Measurements from ENCODE around the gene CASZ1. TPM values are rescaled to one million over a fixed set of nuclear protein-coding genes. Genes with fewer than 3 reads are reported as not detected.

The CASZ1 gene
- total RNA-seq, 2 donors from 2014 or later, result 44.3 to 50.3 TPM

- DNase-seq (ENCODE audit: low spot score), result no peak
- TF ChIP-seq, protein P1, sequence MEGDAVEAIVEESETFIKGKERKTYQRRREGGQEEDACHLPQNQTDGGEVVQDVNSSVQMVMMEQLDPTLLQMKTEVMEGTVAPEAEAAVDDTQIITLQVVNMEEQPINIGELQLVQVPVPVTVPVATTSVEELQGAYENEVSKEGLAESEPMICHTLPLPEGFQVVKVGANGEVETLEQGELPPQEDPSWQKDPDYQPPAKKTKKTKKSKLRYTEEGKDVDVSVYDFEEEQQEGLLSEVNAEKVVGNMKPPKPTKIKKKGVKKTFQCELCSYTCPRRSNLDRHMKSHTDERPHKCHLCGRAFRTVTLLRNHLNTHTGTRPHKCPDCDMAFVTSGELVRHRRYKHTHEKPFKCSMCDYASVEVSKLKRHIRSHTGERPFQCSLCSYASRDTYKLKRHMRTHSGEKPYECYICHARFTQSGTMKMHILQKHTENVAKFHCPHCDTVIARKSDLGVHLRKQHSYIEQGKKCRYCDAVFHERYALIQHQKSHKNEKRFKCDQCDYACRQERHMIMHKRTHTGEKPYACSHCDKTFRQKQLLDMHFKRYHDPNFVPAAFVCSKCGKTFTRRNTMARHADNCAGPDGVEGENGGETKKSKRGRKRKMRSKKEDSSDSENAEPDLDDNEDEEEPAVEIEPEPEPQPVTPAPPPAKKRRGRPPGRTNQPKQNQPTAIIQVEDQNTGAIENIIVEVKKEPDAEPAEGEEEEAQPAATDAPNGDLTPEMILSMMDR (IDR thresholded peaks at IDR 0.05), result no peak
- no peaks in the 10 kb centered on the region for H3K9me3 ChIP-seq
- H3K27me3 ChIP-seq, result no peaks in the 10 kb centered on the region
- no peak overlapping the region for H3K27ac ChIP-seq
- H3K4me1 ChIP-seq, result peaks cover 0 to 21% of the 10 kb centered on the region in 2 donors
- H3K36me3 ChIP-seq, result no peaks in the 10 kb centered on the region
- no peak overlapping the region for H3K4me3 ChIP-seq
Observed at GRCh38 chr1:10799726-10800125, 3.3 kb upstream of the CASZ1 start.

DNA sequence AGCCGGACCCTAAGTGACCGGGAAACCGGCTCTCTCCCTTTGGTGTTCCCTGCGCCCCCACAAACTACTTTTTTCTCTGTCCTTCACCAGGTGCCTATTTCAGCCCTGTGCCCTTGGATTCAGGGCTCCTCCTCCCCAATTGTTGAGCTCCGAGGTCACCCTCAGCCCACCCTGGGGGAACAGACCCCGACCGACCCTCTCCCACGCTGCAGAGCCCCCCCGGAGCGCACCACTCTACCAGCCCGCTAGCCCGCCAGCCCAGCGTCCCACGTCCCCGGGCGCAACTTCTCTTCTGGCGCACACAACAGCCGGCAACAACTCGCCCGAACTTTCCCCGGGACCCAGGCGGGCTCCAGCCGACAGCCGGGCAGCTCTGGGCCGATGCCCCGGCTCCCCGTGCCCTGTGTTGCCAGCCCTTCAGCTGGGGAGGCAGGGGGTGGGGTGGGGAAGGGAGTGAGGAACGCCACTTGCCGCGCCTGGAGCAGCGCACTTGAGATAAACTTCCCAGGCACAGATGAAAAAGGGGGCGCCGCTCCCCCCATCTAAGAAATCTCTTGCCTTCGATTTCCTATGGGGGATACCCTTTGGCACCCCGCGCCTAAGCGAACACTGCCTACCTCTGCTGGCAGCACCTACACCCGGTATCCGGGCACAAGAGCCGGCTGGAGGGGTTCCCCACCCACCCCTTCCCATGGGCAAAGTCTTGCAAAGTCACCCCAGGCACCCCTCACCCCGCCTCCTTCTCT lies 997 bp downstream of the CASZ1 start:
- TF ChIP-seq, protein P1 (IDR thresholded peaks at IDR 0.05), result no peak
- Histone ChIP-seq H3K27me3 (no peaks in the 10 kb centered on the region), H3K27ac (peak overlapping the region; percentile 91 to 96), H3K4me1 (peaks cover 0 to 55% of the 10 kb centered on the region in 2 donors), H3K4me3 (peak overlapping the region; percentile 46 to 72), H3K9me3 (no peaks in the 10 kb centered on the region), H3K36me3 (no peaks in the 10 kb centered on the region)
- no peak for DNase-seq (ENCODE audit: low spot score)

DNA sequence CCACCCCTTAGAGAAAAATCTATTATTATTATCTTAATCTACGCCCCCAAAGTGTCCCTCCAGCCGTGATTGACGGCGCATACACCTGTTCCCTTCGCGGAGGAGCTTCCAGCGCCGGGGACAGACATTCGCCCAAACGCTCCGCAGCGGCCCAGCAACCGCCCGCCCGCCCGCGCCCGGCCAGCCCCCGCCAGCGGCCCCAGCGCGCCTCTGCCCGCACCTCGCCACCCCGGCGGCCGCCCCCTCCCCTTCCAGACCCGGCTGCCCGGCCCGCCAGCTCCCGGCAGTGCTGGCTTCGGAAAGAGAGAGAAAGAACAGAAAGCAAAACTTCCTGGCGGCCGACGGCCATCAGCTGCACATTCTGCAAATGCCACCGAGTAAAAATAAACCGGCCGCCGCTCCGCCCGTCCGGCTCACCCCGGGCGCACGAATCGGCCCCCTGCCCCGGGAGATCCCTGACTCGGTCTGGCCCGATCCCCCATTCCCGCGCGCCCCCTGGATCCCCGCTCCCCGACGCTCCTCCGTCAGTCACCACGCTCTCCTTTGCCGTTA lies 1.6 kb downstream of the CASZ1 start:
- no peaks in the 10 kb centered on the region for H3K36me3 ChIP-seq
- peak overlapping the region; percentile 46 to 72 for H3K4me3 ChIP-seq
- peaks cover 0 to 56% of the 10 kb centered on the region in 2 donors for H3K4me1 ChIP-seq
- H3K9me3 ChIP-seq, result no peaks in the 10 kb centered on the region
- no peaks in the 10 kb centered on the region for H3K27me3 ChIP-seq
- no peak for DNase-seq (ENCODE audit: low spot score)
- peak overlapping the region; percentile 91 to 96 for H3K27ac ChIP-seq
- TF ChIP-seq, protein P1 (IDR thresholded peaks at IDR 0.05), result no peak

DNA sequence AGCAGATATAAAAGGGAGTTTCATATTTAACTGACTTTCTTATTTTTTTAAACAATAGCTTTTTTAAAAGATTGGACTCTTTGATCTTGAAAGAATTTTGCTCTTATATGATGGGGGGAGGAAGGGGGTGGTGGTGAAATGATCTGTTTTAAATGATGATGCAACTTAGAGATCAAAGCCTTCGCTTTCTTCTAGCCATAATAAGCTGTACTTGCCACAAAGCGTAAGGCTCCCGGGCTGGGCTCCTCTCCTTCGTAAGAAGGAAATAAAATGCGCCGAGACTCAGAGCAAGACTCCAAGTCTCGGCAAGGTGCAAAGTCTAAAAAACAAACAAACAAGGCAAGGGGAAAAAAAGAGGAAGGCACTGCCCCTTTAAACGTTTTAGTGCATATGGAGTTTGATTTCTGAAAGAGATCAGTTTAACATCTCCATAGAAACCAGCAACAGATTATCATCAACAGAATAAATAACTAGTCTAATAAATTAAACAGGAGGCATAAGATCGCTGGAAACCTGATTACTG lies 3.3 kb downstream of the CASZ1 start:
- DNase-seq (ENCODE audit: low spot score), result no peak
- H3K36me3 ChIP-seq, result no peaks in the 10 kb centered on the region
- H3K9me3 ChIP-seq, result no peaks in the 10 kb centered on the region
- H3K4me3 ChIP-seq, result peak overlapping the region; percentile 46 to 72
- H3K27me3 ChIP-seq, result no peaks in the 10 kb centered on the region
- H3K4me1 ChIP-seq, result peaks cover 0 to 60% of the 10 kb centered on the region in 2 donors
- TF ChIP-seq, protein P1 (IDR thresholded peaks at IDR 0.05), result no peak
- peak overlapping the region; percentile 91 to 96 for H3K27ac ChIP-seq

GRCh38 chr1:10791105-10791951 lies 5.1 kb downstream of the CASZ1 start:
- TF ChIP-seq, protein P1 (IDR thresholded peaks at IDR 0.05), result no peak
- no peak overlapping the region for H3K4me3 ChIP-seq
- peak overlapping the region; percentile 65 for H3K27ac ChIP-seq
- H3K9me3 ChIP-seq, result no peaks in the 10 kb centered on the region
- no peak for DNase-seq (ENCODE audit: low spot score)
- H3K27me3 ChIP-seq, result no peaks in the 10 kb centered on the region
- H3K4me1 ChIP-seq, result peaks cover 0 to 72% of the 10 kb centered on the region in 2 donors
- H3K36me3 ChIP-seq, result no peaks in the 10 kb centered on the region
